Psoas muscle (tissue), 8 donors: ENCODE measurements around the gene ACTN2. TPM values are rescaled to one million over a fixed set of nuclear protein-coding genes. Genes with fewer than 3 reads are reported as not detected.

Experiments
- ATAC-seq, 4 donors: fragments of 200-7000 bp; cut with Tn5 transposase; one replicate each; pipeline ENCODE4 v1.9.1; 2020; ENCODE audit warnings: moderate library complexity in 3 of 4, mild to moderate bottlenecking in 2 of 4
- DNase-seq, 2 donors: peaks; one replicate each; pipeline ENCODE4 v3.0.0-alpha.2; 2020
- H3K27ac ChIP-seq: fragments of 200-600 bp; one replicate; pipeline ENCODE4 v1.8.0; 2022
- H3K27me3 ChIP-seq, 3 donors: fragments of 200-600 bp in 1 of 3; one replicate each; pipeline versions ENCODE4 v1.6.1 to v1.8.0; 2013 to 2022; ENCODE audit warnings: low read length in 2 of 3, mild to moderate bottlenecking in 2 of 3, moderate library complexity in 1 of 3; ENCODE audit not compliant: insufficient read depth in 3 of 3
- H3K36me3 ChIP-seq, 2 donors: fragments of 200-600 bp in 1 of 2; one replicate each; pipeline versions ENCODE4 v1.6.1 to v1.8.0; 2013 to 2022; ENCODE audit warnings: low read depth in 1 of 2, mild to moderate bottlenecking in 1 of 2, moderate library complexity in 1 of 2; ENCODE audit not compliant: insufficient read depth in 1 of 2
- H3K4me1 ChIP-seq: fragments of 200-600 bp; one replicate; pipeline ENCODE4 v1.8.0; 2022
- H3K4me3 ChIP-seq: fragments of 200-600 bp; one replicate; pipeline ENCODE4 v1.8.0; 2022; ENCODE audit warnings: mild to moderate bottlenecking
- H3K9me3 ChIP-seq: fragments of 200-600 bp; one replicate; pipeline ENCODE4 v1.8.0; 2022
- WGBS, 3 donors: extraction: QIAGEN DNeasy Blood & Tissue Kit; methylation state at CpG; one replicate each; pipeline versions ENCODE4 v1.1.6 to v1.1.7; 2013; 5-methylcytosine and 5-hydroxymethylcytosine counted together
- intact Hi-C, 2 donors: fragments of 100-400 bp; cut with DNase I; formaldehyde crosslinking; loops; one replicate each; pipeline versions ENCODE4 v1.11.0 to v1.14.2; 2022
- polyA plus RNA-seq, 3 donors: library from polyadenylated mRNA; stranded (reverse); fragments of 200-250 nt; gene quantifications; one replicate each; pipeline ENCODE4 v1.2.3, GENCODE V29; 2013
- total RNA-seq, 4 donors: library from RNA; stranded (reverse); fragmentation: NEBNext Ultra II Directional in 2 of 4; extraction: Animal tissue kit (Norgen Biotek cat#: 25700) in 2 of 4; gene quantifications; one replicate each; pipeline versions ENCODE4 v1.2.1 to v1.2.4, GENCODE V29; 2021 to 2023
- TF ChIP-seq, protein P1 (sequence below): fragments of 200-600 bp; IDR thresholded peaks from one replicate; pipeline ENCODE4 v1.8.0; 2022; ENCODE audit warnings: antibody characterized with exemption
- donor health status: healthy with polysubstance abuse.
- donor health status: DM: no; HTN: no; CAD: no; lungs with moderate emphysema.
- donor health status: Bipolar disorder and iron deficiency.
- donor health status: healthy.
- donor health status: DM: yes; HTN: yes; CAD: no.
- donor health status: DM: no; HTN: no; CAD: no.
- donor health status: DM: no; HTN: no; CAD: no.
- donor health status: DM: yes; HTN: yes; CAD: no.

ACTN2 gene
- total and polyA plus RNA-seq, 7 donors = 792 to 4,645 (median 2,645) TPM

DNA sequence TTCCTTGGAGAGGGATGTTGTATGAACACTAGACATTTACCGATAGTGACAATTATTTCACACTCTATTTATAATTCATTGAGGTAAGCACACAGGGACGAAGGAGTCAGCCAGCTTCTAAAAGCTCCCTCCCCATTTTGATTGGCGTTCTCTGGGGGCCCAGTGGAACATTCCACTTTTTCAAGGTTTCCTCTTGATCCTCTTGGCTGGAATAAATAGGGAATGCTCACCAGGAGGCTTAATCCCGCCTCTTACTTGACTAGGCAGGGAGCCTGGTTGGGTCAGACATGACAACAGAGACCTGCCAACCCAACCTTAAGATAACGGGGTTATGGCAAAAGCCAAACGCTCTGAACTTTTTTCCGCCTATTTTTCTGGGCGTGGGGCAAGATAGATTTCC lies 974 bp downstream of the ACTN2 start:
- Histone ChIP-seq H3K4me1 (peaks cover 8% of the 10 kb centered on the region), H3K27me3 (no peaks in the 10 kb centered on the region), H3K4me3 (peak overlapping the region; percentile 91), H3K36me3 (no peaks in the 10 kb centered on the region), H3K27ac (peak overlapping the region; percentile 99), H3K9me3 (no peaks in the 10 kb centered on the region)
- DNase-seq (no peak), ATAC-seq (peak; percentile 28 to 57 (median 47))
- 20 to 25% (median 24%) methylated on average over 8 of the region's 8 CpGs for WGBS, 3 donors
- TF ChIP-seq, protein P1, sequence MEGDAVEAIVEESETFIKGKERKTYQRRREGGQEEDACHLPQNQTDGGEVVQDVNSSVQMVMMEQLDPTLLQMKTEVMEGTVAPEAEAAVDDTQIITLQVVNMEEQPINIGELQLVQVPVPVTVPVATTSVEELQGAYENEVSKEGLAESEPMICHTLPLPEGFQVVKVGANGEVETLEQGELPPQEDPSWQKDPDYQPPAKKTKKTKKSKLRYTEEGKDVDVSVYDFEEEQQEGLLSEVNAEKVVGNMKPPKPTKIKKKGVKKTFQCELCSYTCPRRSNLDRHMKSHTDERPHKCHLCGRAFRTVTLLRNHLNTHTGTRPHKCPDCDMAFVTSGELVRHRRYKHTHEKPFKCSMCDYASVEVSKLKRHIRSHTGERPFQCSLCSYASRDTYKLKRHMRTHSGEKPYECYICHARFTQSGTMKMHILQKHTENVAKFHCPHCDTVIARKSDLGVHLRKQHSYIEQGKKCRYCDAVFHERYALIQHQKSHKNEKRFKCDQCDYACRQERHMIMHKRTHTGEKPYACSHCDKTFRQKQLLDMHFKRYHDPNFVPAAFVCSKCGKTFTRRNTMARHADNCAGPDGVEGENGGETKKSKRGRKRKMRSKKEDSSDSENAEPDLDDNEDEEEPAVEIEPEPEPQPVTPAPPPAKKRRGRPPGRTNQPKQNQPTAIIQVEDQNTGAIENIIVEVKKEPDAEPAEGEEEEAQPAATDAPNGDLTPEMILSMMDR = no peak
- intact Hi-C loops = loop anchor here in 1 of 2 donors (2.0 kb wide), 1 partner anchor 68 kb away; no protein-coding TSS in a partner anchor

DNA sequence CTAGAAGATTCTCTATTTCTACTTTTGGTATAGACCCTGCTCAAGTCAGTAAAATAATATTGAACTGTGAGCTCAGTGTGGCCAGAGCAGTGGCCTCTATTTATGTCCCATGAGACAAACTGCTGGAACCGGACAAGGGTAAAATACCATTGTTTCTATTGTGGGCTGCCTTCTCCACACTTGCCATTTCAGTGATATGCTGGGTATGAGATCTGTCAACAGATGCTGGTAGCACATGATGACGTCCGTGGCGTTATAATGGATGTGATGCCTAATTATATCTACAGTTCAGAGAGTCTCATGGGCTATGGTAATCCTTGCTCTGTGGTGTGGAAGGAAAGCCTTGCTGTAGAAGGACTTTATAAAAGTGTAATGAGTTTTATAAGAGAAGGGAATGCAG lies 2.4 kb downstream of the ACTN2 start:
- H3K9me3 ChIP-seq = no peaks in the 10 kb centered on the region
- TF ChIP-seq, protein P1 = no peak
- 17 to 32% (median 21%) methylated on average over 4 of the region's 4 CpGs for WGBS, 3 donors
- H3K27me3 ChIP-seq = no peaks in the 10 kb centered on the region
- H3K4me1 ChIP-seq = peaks cover 18% of the 10 kb centered on the region
- no peaks in the 10 kb centered on the region for H3K36me3 ChIP-seq
- H3K4me3 ChIP-seq = peak overlapping the region; percentile 91
- ATAC-seq (peak; percentile 65 to 75 (median 74)), DNase-seq (peak in 1 of 2 donors; percentile 61)
- H3K27ac ChIP-seq = peak overlapping the region; percentile 99
- intact Hi-C loops = loop anchor here in 1 of 2 donors (2.0 kb wide), 1 partner anchor 14 kb away; no protein-coding TSS in a partner anchor

DNA sequence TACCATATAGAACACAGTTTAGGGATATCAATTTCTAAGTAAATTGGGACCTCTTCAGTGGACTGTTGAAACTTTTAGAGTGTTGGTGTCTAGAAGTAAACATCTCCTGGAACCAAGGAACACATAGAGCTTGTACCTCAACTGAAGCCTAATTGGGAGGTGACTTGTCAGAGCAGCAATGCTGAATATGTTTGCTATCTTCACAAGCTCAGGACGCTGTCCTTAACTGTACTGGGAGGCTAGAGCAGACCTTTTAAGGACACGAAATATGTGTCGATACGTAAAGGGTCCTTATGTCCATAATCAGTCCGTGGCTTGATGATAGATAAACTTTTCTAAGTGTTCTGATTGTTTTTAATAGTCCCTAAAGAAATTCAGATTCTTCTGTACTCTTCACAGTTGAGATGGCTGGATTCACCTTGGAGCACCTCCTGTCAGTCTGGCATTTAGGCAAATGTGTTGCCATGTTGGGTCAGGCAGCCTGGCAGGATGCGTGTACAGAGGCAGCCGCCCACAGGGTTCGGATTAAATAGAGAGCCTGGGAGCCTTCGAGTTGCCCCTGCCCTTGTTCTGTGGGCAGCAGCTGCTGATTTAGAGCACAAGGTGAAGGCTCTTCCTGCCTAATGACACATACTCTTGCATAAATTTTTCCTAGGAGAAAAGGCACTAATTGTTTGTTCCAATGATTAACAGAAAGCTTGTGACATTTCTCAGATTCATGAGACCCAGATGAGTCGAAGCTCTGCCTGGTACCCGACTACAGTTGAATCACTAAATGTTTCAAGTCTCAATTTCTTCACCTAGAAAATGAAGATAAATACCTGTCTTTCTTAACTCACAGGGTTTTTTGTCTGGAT lies 3.6 kb downstream of the ACTN2 start:
- TF ChIP-seq, protein P1 = no peak
- peaks cover 18% of the 10 kb centered on the region for H3K4me1 ChIP-seq
- H3K36me3 ChIP-seq = no peaks in the 10 kb centered on the region
- no peaks in the 10 kb centered on the region for H3K9me3 ChIP-seq
- no peaks in the 10 kb centered on the region for H3K27me3 ChIP-seq
- intact Hi-C loops = loop anchor here in 1 of 2 donors (2.0 kb wide), 1 partner anchor 13 kb away; no protein-coding TSS in a partner anchor
- peak; percentile 39 to 61 (median 56) for ATAC-seq
- WGBS, 3 donors = 29 to 44% (median 33%) methylated on average over 11 of the region's 11 CpGs
- DNase-seq = peak; percentile 50 to 83
- peak overlapping the region; percentile 99 for H3K27ac ChIP-seq
- H3K4me3 ChIP-seq = peak overlapping the region; percentile 91

DNA sequence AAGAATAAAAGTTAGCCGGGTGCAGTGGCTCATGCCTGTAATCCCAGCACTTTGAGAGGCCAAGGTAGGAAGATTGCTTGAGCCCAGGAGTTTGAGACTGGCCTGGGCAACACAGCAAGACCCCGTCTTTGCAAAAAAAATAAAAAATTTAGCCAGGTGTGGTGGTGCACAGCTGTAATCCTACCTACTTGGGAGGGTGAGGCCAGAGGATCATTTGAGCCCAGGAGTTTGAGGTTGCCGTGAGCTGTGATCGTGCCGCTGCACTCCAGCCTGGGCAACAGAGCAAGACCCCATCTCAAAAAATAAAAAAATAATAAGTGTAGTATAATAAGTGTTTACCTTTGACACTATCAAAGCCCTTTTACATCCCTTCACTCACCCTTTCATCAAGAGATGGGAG lies 5.0 kb downstream of the ACTN2 start:
- intact Hi-C loops = no loop called here
- peaks cover 18% of the 10 kb centered on the region for H3K4me1 ChIP-seq
- H3K4me3 ChIP-seq = peak overlapping the region; percentile 91
- no peaks in the 10 kb centered on the region for H3K9me3 ChIP-seq
- DNase-seq (no peak), ATAC-seq (no peak)
- H3K27me3 ChIP-seq = no peaks in the 10 kb centered on the region
- TF ChIP-seq, protein P1 = no peak
- WGBS, 3 donors = 45 to 57% (median 50%) methylated on average over 5 of the region's 5 CpGs
- H3K36me3 ChIP-seq = no peaks in the 10 kb centered on the region
- H3K27ac ChIP-seq = peak overlapping the region; percentile 99
